Loucy (cell line): ENCODE measurements around the gene TMEM132C.

Experiments used
- CTCF ChIP-seq: fragments of 200-600 bp; sonication (generic); conservative IDR thresholded peaks from 2 replicates; pipeline ENCODE4 v1.5.1; 2014; ENCODE audit warnings: mild to moderate bottlenecking, antibody characterized with exemption, low read length
- EZH2phosphoT487 ChIP-seq: fragments of 200-600 bp; IDR thresholded peaks from 2 replicates; pipeline ENCODE4 v1.6.1; 2018; ENCODE audit warnings: antibody characterized with exemption, mild to moderate bottlenecking, moderate library complexity, borderline replicate concordance

- TF ChIP-seq CTCF = no peak
- no peak for TF ChIP-seq EZH2phosphoT487
Observed at GRCh38 chr12:128626808-128627320, 359.9 kb downstream of the TMEM132C start.
